Coronary artery (tissue), 2 donors: ENCODE results near the gene SOS2.
"Not testable (repeated sequence)": the region's sequence is repeated elsewhere in the genome, so short reads cannot be mapped to it uniquely, and the experiment has no call there.

Experiments
- DNase-seq: peaks from one replicate; pipeline ENCODE4 v3.0.0-alpha.2; 2017; ENCODE audit warnings: low spot score
- H3K27ac ChIP-seq, 2 donors: fragments of 200-600 bp; sonication (generic); one replicate each; pipeline ENCODE4 v1.5.1; 2016 to 2019
- H3K4me3 ChIP-seq: fragments of 200-600 bp; sonication (generic); 2 replicates; pipeline ENCODE4 v1.5.1; 2016; ENCODE audit warnings: mild to moderate bottlenecking, moderate library complexity
- CTCF ChIP-seq: fragments of 200-600 bp; sonication (generic); IDR thresholded peaks from one replicate; pipeline ENCODE4 v1.5.1; 2019; ENCODE audit warnings: antibody characterized with exemption

Gene SOS2

GRCh38 chr14:50171895-50172294 lies 59.5 kb downstream of the SOS2 start:
- Histone ChIP-seq H3K27ac (no peak overlapping the region), H3K4me3 (no peak overlapping the region)
- TF ChIP-seq CTCF, result no peak
- DNase-seq, result no peak

- H3K27ac ChIP-seq, DNase-seq, H3K4me3 ChIP-seq: not testable (repeated sequence)
These were observed 64.0 kb downstream of the SOS2 start for GRCh38 chr14:50167381-50167780.

GRCh38 chr14:50156111-50156510 lies 75.3 kb downstream of the SOS2 start:
- H3K27ac ChIP-seq, result no peak overlapping the region
- TF ChIP-seq CTCF, result no peak

GRCh38 chr14:50148799-50149198 lies 82.6 kb downstream of the SOS2 start:
- no peak for DNase-seq
- Histone ChIP-seq H3K27ac (no peak overlapping the region), H3K4me3 (no peak overlapping the region)
- no peak for TF ChIP-seq CTCF

More at GRCh38 chr14:50156111-50156510, 75.3 kb downstream of the SOS2 start:
- no peak for DNase-seq
- no peak overlapping the region for H3K4me3 ChIP-seq

- no peak for TF ChIP-seq CTCF
- DNase-seq, result no peak
- Histone ChIP-seq H3K4me3 (no peak overlapping the region), H3K27ac (no peak overlapping the region)
These were observed 92.2 kb downstream of the SOS2 start for GRCh38 chr14:50139192-50139591.

- no peak overlapping the region for H3K27ac ChIP-seq
- H3K4me3 ChIP-seq, result no peak overlapping the region
- no peak for TF ChIP-seq CTCF
- DNase-seq, result no peak
These were observed 103.6 kb downstream of the SOS2 start for GRCh38 chr14:50127802-50128201.

DNA sequence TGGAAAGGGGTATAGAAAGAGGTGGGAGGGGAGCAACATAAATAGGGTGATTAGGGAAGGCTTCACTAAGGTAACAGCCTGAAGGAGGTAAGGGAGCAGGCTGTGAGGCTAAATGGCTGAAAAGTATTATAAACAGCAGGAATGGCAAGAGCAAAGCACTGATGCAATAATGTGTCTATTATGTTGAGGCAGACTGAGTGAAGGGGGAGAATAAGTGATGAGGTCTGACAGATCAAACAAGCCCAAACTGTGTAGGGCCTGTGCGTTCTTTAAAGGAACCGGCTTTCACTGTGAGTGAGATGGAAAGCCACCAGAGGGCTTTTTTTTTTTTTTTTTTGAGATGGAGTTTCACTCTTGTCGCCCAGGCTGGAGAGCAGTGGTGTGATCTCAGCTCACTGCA lies 108.3 kb downstream of the SOS2 start:
- Histone ChIP-seq H3K27ac (no peak overlapping the region), H3K4me3 (no peak overlapping the region)
- DNase-seq, result no peak
- TF ChIP-seq CTCF, result no peak

GRCh38 chr14:50122291-50122690 lies 109.1 kb downstream of the SOS2 start:
- H3K27ac ChIP-seq, result no peak overlapping the region
- TF ChIP-seq CTCF, result no peak
- DNase-seq, result no peak
- no peak overlapping the region for H3K4me3 ChIP-seq
